ENCODE measurements around the gene GIMD1.

DNA sequence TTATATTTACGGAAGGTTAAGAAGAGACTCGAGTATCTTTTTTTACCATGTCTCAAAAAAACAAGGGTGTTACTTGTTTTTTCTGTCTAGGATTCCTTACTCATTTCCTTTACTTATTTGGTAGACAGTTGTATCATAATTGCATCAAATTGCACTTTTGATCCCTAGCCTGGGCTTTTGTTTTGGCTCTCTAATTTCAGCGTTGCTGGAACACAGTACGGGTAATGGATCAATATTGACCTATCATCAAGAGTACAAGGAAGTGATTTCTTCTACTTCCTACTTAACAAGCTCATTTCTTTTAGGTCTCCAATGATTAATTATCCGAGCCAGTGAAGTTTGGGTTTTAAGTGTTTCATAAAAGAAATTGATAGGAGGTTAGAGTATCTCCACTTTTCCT lies 35.4 kb downstream of the GIMD1 start:
- no peak for TF ChIP-seq POLR2AphosphoS5 (IDR thresholded peaks at IDR 0.05)
- no peak for TF ChIP-seq CTCF (IDR thresholded peaks at IDR 0.05)
- TF ChIP-seq POLR2A (IDR thresholded peaks at IDR 0.05), result no peak
